GM21619 (cell line): ENCODE measurements around the gene TMEM117.

Experiments used
- ATAC-seq: cut with Tn5 transposase; IDR thresholded peaks from one replicate; pipeline ENCODE4 v1.9.1; 2021; ENCODE audit not compliant: unreplicated experiment

The TMEM117 gene

GRCh38 chr12:44286336-44286735 lies 450.5 kb downstream of the TMEM117 start:
- ATAC-seq, result peak; percentile 61

- no peak for ATAC-seq
These were observed 451.1 kb downstream of the TMEM117 start for GRCh38 chr12:44286821-44287505.

DNA sequence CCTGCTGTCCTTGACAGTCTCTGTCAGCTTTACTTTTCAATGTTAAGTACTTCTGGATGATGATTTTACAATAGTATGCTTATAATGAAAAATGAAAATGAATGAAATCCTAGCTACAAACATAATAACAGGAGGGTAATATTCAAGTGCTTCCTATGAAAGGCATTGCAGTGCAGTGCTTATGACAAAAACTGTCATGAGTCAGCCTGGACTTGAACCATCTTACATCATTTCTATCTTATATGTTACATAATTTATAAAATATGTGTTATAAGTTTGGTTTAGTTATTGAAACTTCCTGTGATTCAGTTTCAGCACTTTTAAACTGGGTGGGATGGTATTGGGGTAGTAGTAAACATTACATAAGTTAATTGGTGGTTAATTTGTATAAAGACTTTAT lies 451.7 kb downstream of the TMEM117 start:
- no peak for ATAC-seq

DNA sequence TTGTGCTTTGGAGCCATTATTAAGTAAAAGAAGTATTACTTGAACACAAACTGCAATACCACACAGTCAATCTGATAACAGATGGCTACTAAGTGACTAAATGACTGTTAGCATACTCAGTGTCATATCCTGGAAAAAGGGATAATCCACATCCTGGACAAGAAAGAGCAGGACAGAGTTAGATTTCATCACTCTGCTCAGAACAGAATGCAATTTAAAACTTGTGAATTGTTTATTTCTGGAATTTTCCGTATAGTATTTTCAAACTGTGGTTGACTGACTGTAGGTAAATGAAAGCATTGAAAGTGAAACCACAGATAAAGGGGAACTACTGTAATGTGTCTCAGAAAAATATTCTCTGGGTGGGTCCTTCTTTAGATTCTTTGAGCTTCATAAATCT lies 458.8 kb downstream of the TMEM117 start:
- ATAC-seq, result peak; percentile 91

DNA sequence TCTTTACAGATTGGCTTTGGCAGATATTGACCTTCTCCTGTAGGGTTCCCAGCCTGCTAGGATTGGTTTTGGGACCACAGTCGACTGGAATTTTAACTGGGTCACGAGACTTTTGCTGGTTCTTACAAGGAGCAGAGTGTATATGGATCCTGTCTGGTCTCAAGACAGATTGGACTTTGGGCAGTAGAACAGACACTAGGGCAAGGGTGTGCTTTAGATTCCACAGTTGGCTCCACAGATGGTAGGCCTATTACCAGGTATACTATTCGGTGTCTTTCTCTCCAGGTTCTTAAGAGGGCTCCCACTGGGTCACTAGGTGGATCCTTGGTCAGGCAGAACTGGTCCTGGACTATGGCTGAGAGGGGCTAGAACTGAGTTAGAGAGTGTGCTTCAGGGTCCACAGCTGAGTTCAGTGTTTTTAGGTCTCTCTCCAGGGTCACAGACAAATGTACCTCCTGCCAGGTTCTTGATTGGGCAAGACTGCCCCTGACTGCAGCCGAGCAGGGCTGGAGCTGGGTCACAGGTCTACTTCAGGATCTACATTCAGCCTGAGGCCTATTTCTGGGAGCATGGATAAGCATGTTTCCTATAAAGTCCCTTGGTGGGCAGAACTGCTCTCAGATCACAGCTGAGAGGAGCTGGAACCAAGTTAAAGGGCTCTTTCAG lies 460.2 kb downstream of the TMEM117 start:
- no peak for ATAC-seq

- no peak for ATAC-seq
These were observed 460.8 kb downstream of the TMEM117 start for GRCh38 chr12:44296624-44297197.

DNA sequence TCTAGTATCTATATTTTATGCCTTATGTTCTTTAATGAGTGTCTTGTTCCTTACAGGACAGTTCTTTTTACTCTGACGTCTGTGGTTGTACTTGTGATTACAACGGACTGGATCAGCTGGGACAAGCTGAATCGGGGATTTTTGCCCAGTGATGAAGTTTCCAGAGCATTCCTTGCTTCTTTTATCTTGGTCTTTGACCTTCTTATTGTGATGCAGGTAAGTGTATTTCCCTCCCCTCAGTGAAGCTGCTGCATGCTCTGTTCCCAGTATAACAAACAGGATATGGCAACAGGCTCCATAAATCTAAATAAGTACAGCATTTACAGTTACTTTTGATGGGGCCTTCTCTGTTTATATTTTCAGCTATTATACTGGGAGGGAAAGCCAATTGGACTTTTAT lies 463.6 kb downstream of the TMEM117 start:
- ATAC-seq, result no peak

DNA sequence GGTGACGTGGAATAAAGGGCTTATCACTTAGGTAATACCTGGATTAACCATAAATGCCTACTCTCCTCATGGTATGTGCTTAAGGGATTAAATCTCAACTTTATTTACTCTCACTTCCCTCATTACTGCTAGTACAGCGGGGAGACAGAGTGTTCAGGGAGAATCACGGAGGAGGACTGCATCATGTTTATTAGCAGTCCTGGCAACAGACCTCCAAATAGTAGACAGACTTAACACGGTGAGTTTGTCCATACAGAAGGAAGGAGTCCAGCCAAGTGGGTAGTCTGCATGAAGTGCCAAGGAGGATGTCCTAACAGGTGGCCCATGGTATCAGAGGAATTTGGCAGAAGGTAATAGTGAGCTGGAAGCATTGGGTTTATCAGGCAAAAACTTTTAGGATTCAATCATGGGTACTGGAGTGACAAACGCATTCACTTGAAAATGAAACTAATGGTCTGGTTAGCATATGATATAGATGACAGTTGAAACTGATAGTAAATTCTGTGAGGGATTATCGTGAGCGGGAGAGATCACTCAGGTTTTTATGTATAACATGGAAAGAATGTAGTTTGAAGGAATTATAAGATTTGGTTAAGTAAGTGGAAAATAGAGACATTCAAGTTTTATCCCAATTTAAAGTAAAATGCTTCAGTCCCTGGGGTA lies 471.8 kb downstream of the TMEM117 start:
- ATAC-seq, result peak; percentile 53

GRCh38 chr12:44313188-44313587 lies 477.3 kb downstream of the TMEM117 start:
- no peak for ATAC-seq

- ATAC-seq, result no peak
These were observed 478.2 kb downstream of the TMEM117 start for GRCh38 chr12:44314007-44314500.

DNA sequence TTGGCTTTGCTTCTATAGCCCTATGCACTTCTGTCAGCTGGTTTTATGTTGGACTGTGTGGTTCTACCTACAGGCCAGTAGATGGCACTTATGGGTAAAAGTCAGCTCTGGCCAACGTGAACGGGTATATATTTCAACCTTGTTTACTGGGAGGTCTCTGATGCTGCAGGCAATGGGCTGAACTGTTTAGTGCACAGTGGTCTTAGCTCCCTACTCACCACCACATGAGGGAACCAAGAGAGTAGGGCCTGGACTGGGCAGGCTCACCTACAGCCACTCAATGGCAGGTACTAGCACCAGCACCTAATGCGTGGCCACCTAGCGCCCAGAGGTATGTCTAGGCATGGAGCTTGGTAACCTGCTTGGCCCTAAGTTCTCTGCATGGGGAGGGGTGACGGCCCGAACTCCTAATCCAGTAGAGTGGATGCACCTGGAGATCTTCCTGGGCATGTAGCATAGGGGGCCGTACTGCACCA lies 481.8 kb downstream of the TMEM117 start:
- peak; percentile 88 for ATAC-seq

DNA sequence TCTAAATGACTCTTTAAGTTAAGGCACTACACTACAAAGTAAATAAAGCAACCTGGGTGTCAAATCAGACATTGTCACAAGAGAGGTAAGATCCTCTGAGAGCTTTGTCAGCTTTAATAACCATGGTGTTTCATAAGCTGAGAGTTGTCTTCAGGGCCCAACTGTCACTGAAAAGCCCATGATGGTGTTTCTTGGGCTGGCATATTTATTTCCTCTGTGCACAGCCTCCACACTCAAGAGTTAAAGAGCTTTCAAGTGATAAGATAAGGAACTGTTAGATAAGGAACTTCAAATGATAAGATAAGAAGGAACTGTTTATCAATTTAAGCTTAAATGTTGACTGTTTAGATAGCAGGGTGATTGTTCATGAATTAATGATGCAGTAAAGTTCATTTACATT lies 495.4 kb downstream of the TMEM117 start:
- no peak for ATAC-seq

DNA sequence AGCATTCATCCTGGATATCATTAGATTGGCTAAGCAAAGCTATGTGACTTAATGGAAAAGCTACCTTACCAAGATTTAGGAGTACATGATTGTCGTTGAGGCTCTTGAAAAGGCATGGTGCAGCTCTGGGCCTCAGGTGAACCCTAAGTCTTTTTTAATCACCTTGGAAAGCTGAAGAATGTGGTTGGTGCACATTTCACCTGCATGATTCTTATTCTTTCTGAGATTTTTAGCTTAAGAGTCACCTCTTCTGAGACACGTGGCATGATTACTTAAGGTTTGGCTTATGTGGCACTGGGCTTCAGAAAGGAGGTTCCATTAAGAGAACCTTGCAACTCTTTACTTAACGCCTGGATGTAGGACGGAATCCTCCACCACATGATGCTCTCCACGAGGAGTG lies 498.5 kb downstream of the TMEM117 start:
- no peak for ATAC-seq

- no peak for ATAC-seq
These were observed 499.1 kb downstream of the TMEM117 start for GRCh38 chr12:44335030-44335429.

GRCh38 chr12:44336577-44336976 lies 500.7 kb downstream of the TMEM117 start:
- ATAC-seq, result no peak

- no peak for ATAC-seq
These were observed 506.5 kb downstream of the TMEM117 start for GRCh38 chr12:44342371-44342770.

DNA sequence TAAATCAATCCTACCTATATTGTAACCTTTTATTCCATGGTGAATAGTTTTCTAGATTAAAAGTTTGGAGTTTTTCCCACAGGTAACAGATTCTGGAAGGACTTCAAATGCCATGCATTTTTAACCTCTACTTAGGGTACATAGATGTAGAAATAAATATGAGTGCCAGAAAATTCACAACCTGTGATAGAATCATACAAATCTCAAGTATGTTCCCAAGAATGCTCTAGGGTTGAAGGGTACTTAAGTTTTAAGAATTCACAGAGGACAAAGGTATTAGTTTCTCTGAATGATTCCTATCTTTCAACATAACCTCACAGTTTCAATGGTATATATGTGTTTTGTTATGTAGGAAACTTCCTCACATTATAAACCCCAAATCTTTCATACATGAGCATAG lies 511.3 kb downstream of the TMEM117 start:
- no peak for ATAC-seq

- ATAC-seq, result no peak
These were observed 521.6 kb downstream of the TMEM117 start for GRCh38 chr12:44357494-44357893.

GRCh38 chr12:44358636-44359035 lies 522.8 kb downstream of the TMEM117 start:
- ATAC-seq, result no peak

GRCh38 chr12:44362947-44363346 lies 527.1 kb downstream of the TMEM117 start:
- no peak for ATAC-seq

DNA sequence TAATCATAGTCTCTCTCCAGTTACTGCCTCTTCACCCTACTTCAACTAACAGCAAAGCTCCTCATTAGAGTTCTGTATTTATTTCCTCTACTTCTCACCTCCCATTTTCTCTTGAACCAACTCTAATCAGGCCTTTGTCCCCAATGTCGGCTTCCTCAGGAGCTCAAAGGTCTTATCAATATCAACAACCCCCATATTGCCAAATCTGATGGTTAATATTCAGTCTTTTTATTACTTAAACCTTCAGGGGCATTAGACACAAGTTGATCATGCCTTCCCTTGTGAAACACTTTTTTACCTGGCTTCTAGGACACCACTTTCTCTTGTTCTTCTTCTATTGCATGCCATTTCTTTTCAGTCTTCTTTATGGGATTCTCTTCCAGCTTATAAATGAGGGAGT lies 531.3 kb downstream of the TMEM117 start:
- no peak for ATAC-seq

- ATAC-seq, result no peak
These were observed 532.0 kb downstream of the TMEM117 start for GRCh38 chr12:44367916-44368315.
